Vagina (tissue), 2 donors: ENCODE results near the gene SMTNL2. TPM values are rescaled to one million over a fixed set of nuclear protein-coding genes. Genes with fewer than 3 reads are reported as not detected.

Experiments used
- DNase-seq, 2 donors: peaks; one replicate each; pipeline ENCODE4 v3.0.0-alpha.2; 2017; ENCODE audit errors: extremely low spot score in 2 of 2
- H3K27ac ChIP-seq: fragments of 200-600 bp; sonication (generic); one replicate; pipeline ENCODE4 v1.5.1; 2019
- H3K27me3 ChIP-seq: fragments of 200-600 bp; sonication (generic); one replicate; pipeline ENCODE4 v1.5.1; 2019
- H3K36me3 ChIP-seq, 2 donors: fragments of 200-600 bp; sonication (generic); one replicate each; pipeline ENCODE4 v1.5.1; 2017 to 2019
- H3K4me1 ChIP-seq: fragments of 200-600 bp; sonication (generic); one replicate; pipeline ENCODE4 v1.5.1; 2019
- H3K4me3 ChIP-seq, 2 donors: fragments of 200-600 bp; sonication (generic); 1 replicate in 1 of 2; 2 replicates in 1 of 2; pipeline ENCODE4 v1.5.1; 2016 to 2019
- H3K9me3 ChIP-seq: fragments of 200-600 bp; sonication (generic); one replicate; pipeline ENCODE4 v1.5.1; 2019
- POLR2A ChIP-seq, 2 donors: fragments of 450-650 bp; IDR thresholded peaks; one replicate each; pipeline ENCODE4 v1.6.1; 2017; ENCODE audit warnings: antibody characterized with exemption in 2 of 2, mild to moderate bottlenecking in 2 of 2, moderate library complexity in 2 of 2
- POLR2AphosphoS5 ChIP-seq, 2 donors: sonication (generic); formaldehyde crosslinking; IDR thresholded peaks; one replicate each; pipeline ENCODE4 v1.9.0; 2017; ENCODE audit warnings: antibody characterized with exemption in 2 of 2, mild to moderate bottlenecking in 2 of 2, low read depth in 1 of 2; ENCODE audit not compliant: insufficient read depth in 1 of 2
- intact Hi-C: fragments of 100-400 bp; cut with DNase I; formaldehyde crosslinking; loops from one replicate; pipeline ENCODE4 v1.15.1; 2023
- total RNA-seq: library from RNA; depleted of rRNA; stranded (reverse); fragments of >200 nt; gene quantifications from one replicate; pipeline ENCODE4 v1.2.3, GENCODE V29; 2016
- TF ChIP-seq, protein P1 (sequence below), 3 experiments: fragments of 450-650 bp in 2 of 3; fragments of 200-600 bp in 1 of 3; sonication (generic) in 1 of 3; IDR thresholded peaks; one replicate each; pipeline ENCODE4 v1.5.1; 2017 to 2019; ENCODE audit warnings: antibody characterized with exemption in 3 of 3, mild to moderate bottlenecking in 2 of 3, moderate library complexity in 2 of 3

SMTNL2 gene
- total RNA-seq, 1 donor from 2014 or later: 2.5 TPM

DNA sequence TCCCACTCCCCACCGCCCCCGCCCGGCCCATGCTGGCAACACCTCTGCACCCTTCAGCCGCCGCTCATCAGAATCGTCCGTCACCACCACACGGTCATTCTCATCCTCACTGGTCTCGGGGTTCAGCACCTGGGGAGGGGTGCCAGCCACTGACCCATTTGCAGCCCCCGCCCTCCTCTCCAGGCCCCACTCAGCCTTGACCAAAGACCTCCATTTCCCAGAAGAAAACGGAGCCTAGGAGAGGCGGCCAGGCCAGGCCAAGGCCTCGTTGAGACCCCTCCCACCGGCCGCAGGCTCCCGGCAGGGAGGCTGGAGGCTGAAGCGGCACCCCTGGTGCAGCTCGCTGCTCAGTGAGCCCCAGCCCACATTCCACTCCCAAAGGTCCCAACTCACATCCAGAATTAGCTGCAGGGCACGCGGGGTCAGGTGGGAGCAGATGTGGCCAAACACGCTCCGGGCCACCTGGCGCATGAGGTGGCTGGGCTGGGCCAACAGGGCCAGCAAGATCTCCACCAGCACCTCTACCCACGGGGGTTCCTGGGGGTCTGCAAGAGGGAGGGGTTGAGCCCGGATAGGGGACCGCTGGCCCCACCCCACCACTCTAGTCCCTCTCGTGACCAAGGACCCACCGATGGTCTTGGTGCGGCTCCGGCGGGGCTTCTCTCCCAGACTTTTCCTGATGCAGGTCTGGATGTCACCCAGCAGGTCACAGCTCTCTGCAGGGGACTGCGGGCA, 38.9 kb upstream of the SMTNL2 start:
- TF ChIP-seq POLR2AphosphoS5 (IDR thresholded peaks at IDR 0.05; ENCODE audit: insufficient read depth in 1 of 2, low read depth in 1 of 2): no peak
- no peak for TF ChIP-seq POLR2A (IDR thresholded peaks at IDR 0.05)
- TF ChIP-seq, protein P1, sequence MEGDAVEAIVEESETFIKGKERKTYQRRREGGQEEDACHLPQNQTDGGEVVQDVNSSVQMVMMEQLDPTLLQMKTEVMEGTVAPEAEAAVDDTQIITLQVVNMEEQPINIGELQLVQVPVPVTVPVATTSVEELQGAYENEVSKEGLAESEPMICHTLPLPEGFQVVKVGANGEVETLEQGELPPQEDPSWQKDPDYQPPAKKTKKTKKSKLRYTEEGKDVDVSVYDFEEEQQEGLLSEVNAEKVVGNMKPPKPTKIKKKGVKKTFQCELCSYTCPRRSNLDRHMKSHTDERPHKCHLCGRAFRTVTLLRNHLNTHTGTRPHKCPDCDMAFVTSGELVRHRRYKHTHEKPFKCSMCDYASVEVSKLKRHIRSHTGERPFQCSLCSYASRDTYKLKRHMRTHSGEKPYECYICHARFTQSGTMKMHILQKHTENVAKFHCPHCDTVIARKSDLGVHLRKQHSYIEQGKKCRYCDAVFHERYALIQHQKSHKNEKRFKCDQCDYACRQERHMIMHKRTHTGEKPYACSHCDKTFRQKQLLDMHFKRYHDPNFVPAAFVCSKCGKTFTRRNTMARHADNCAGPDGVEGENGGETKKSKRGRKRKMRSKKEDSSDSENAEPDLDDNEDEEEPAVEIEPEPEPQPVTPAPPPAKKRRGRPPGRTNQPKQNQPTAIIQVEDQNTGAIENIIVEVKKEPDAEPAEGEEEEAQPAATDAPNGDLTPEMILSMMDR (IDR thresholded peaks at IDR 0.05): no peak
- Histone ChIP-seq H3K4me3 (no peak overlapping the region), H3K4me1 (no peaks in the 10 kb centered on the region), H3K9me3 (no peaks in the 10 kb centered on the region), H3K36me3 (peaks cover 0 to 77% of the 10 kb centered on the region in 2 donors), H3K27me3 (no peaks in the 10 kb centered on the region), H3K27ac (no peak overlapping the region)
- DNase-seq: no peak
- intact Hi-C loops: no loop called here

DNA sequence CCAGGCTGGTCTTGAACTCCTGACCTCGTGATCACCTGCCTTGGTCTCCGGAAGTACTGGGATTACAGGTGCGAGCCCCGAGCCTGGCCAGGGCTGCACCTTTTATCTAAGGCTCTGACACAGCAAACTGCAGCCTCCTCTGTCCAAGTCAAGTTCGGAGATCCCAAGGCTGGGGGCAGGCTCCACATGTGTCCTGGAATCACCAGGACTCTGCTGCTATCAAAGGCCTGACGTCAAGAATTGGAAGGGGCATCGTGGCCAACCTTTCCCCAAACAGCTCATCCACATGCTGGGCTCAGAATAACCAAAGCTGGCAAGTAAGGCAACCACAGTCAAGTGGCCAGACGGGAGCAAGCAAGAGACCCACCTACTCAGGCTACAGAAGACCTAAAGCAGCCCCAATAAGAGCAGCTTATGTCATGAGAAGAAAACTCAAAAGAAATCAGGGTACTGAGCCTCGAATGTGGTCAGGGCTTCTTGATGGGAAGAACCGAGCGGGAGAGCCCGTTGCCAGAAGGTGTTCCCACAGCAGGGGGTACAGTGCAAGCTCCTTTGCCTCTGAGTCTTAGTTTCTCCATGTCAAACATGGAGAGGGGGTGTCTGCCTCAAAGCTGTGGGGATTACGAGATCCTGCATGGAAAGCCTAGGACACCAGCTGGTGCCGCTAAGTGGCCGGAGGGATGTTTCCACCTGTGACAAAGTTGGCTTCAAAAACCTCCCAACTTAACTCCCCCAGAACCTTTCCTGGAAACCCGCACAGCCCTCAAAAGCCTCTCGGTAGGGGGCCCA, 37.0 kb upstream of the SMTNL2 start:
- no peak for DNase-seq
- H3K9me3 ChIP-seq: no peaks in the 10 kb centered on the region
- H3K27ac ChIP-seq: no peak overlapping the region
- H3K4me3 ChIP-seq: no peak overlapping the region
- TF ChIP-seq, protein P1 (IDR thresholded peaks at IDR 0.05): no peak
- TF ChIP-seq POLR2AphosphoS5 (IDR thresholded peaks at IDR 0.05; ENCODE audit: insufficient read depth in 1 of 2, low read depth in 1 of 2): no peak
- no peak for TF ChIP-seq POLR2A (IDR thresholded peaks at IDR 0.05)
- H3K4me1 ChIP-seq: no peaks in the 10 kb centered on the region
- peaks cover 0 to 79% of the 10 kb centered on the region in 2 donors for H3K36me3 ChIP-seq
- no peaks in the 10 kb centered on the region for H3K27me3 ChIP-seq
- intact Hi-C loops: no loop called here

DNA sequence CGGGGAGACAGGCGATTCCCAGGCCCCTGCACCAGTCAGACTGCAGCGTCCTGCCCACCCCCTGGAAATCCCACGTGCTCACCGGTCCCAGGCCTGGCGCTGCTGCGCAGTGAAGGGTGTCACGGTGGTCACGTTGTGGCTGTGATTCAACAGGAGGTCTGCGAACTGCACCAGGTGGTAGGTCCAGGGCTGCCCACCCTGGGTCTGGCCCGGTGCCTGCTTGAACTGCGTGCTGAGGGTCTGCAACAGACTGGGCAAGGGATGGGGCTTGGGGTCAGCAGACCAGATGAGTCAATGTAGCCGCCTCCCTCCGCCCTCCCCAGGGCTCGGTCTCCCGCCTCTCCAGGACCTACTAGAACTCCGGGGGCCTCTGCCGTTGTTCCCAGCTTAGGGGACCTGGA, 36.3 kb upstream of the SMTNL2 start:
- intact Hi-C loops: no loop called here
- Histone ChIP-seq H3K4me1 (no peaks in the 10 kb centered on the region), H3K27ac (no peak overlapping the region), H3K4me3 (no peak overlapping the region), H3K27me3 (no peaks in the 10 kb centered on the region), H3K36me3 (peaks cover 0 to 74% of the 10 kb centered on the region in 2 donors), H3K9me3 (no peaks in the 10 kb centered on the region)
- DNase-seq: no peak
- TF ChIP-seq, protein P1 (IDR thresholded peaks at IDR 0.05): no peak
- TF ChIP-seq POLR2AphosphoS5 (IDR thresholded peaks at IDR 0.05; ENCODE audit: insufficient read depth in 1 of 2, low read depth in 1 of 2): no peak
- no peak for TF ChIP-seq POLR2A (IDR thresholded peaks at IDR 0.05)

DNA sequence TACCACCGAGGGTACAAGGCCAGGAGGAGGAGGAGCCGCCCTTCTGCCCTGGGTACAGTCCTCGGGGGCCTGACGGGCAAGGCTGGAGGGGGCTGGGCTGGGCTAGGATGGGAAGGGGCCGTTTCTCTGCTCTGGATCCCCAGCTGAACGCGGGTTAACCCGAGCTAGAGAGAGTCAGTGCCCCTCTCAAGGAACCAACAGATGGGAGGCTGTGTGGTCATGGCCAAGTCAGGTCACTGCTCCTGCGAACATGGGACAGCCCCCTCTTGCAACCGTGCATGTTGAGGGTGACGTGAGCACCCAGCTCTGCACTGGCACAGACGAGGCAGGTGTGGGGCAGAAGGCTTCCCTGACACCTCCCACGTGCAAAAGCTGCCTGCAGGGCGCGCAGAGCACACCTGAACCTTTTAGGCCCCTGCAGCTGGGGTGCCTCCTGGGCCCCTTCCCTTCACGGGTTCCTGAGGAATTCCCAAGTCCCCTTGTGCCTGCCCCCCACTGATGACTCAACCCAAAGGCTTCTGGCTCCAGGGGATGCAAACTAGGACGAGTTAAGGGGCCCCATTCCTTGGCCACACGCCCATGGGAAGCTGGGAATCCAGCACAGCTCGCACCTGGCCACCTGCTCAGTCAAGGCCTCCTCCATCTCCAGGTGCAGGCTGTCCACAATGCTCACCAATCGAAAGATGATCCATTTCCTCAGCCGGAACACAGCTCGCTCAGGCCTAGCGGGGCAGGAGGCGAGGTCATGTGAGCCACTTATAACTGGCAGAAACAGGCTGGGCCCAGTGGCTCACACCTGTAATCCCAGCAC, 35.4 kb upstream of the SMTNL2 start:
- no peak for TF ChIP-seq POLR2A (IDR thresholded peaks at IDR 0.05)
- no peak for TF ChIP-seq POLR2AphosphoS5 (IDR thresholded peaks at IDR 0.05; ENCODE audit: insufficient read depth in 1 of 2, low read depth in 1 of 2)
- TF ChIP-seq, protein P1 (IDR thresholded peaks at IDR 0.05): no peak
- intact Hi-C loops: no loop called here
- H3K4me3 ChIP-seq: no peak overlapping the region
- no peak for DNase-seq
- no peaks in the 10 kb centered on the region for H3K27me3 ChIP-seq
- peaks cover 5% of the 10 kb centered on the region for H3K4me1 ChIP-seq
- no peak overlapping the region for H3K27ac ChIP-seq
- peaks cover 0 to 68% of the 10 kb centered on the region in 2 donors for H3K36me3 ChIP-seq
- no peaks in the 10 kb centered on the region for H3K9me3 ChIP-seq
